ENCODE measurements around the gene ZNF277. TPM values are rescaled to one million over a fixed set of nuclear protein-coding genes. Genes with fewer than 3 reads are reported as not detected.

ZNF277 gene
- total RNA-seq, 1 experiment from 2014 or later: 37.4 TPM

- no peak overlapping the region for H3K4me3 ChIP-seq (ENCODE audit: low read length)
- DNase-seq: no peak
- no peak overlapping the region for H3K27ac ChIP-seq (ENCODE audit: low read length)
- H2AFZ ChIP-seq (ENCODE audit: low read length): no peak overlapping the region
- no peaks in the 10 kb centered on the region for H3K9me2 ChIP-seq (replicated peaks; ENCODE audit: insufficient read depth, low read length)
- no peaks in the 10 kb centered on the region for H3K36me3 ChIP-seq (ENCODE audit: insufficient read depth, low read length)
- peaks cover 45% of the 10 kb centered on the region for H4K20me1 ChIP-seq (ENCODE audit: insufficient read depth, low read depth, low read length)
- H3K9me3 ChIP-seq (ENCODE audit: low read length): no peaks in the 10 kb centered on the region
- H3K4me1 ChIP-seq (ENCODE audit: low read length): no peaks in the 10 kb centered on the region
- no peaks in the 10 kb centered on the region for H3K79me2 ChIP-seq (ENCODE audit: low read length)
- no peak overlapping the region for H3K9ac ChIP-seq (ENCODE audit: low read length)
- H3K4me2 ChIP-seq (ENCODE audit: low read depth, low read length, poor library complexity, severe bottlenecking): no peak overlapping the region
- H3K27me3 ChIP-seq (ENCODE audit: low read length): no peaks in the 10 kb centered on the region
These were observed 48.4 kb downstream of the ZNF277 start for GRCh38 chr7:112254709-112255387.

- Histone ChIP-seq H3K4me3 (ENCODE audit: low read length) (no peak overlapping the region), H4K20me1 (ENCODE audit: insufficient read depth, low read depth, low read length) (peaks cover 45% of the 10 kb centered on the region), H3K27ac (ENCODE audit: low read length) (no peak overlapping the region), H2AFZ (ENCODE audit: low read length) (no peak overlapping the region), H3K36me3 (ENCODE audit: insufficient read depth, low read length) (no peaks in the 10 kb centered on the region), H3K27me3 (ENCODE audit: low read length) (no peaks in the 10 kb centered on the region), H3K9ac (ENCODE audit: low read length) (no peak overlapping the region), H3K4me1 (ENCODE audit: low read length) (no peaks in the 10 kb centered on the region), H3K9me3 (ENCODE audit: low read length) (no peaks in the 10 kb centered on the region), H3K9me2 (replicated peaks; ENCODE audit: insufficient read depth, low read length) (no peaks in the 10 kb centered on the region), H3K4me2 (ENCODE audit: low read depth, low read length, poor library complexity, severe bottlenecking) (no peak overlapping the region), H3K79me2 (ENCODE audit: low read length) (no peaks in the 10 kb centered on the region)
- no peak for DNase-seq
These were observed 48.9 kb downstream of the ZNF277 start for GRCh38 chr7:112255388-112255720.

GRCh38 chr7:112257073-112257472 lies 50.6 kb downstream of the ZNF277 start:
- no peaks in the 10 kb centered on the region for H3K36me3 ChIP-seq (ENCODE audit: insufficient read depth, low read length)
- peaks cover 38% of the 10 kb centered on the region; the same call in 1 of the 2 replicates for H4K20me1 ChIP-seq (ENCODE audit: insufficient read depth, low read depth, low read length)
- DNase-seq: no peak
- no peaks in the 10 kb centered on the region for H3K4me1 ChIP-seq (ENCODE audit: low read length)
- no peak overlapping the region for H3K27ac ChIP-seq (ENCODE audit: low read length)
- no peak overlapping the region for H3K4me2 ChIP-seq (ENCODE audit: low read depth, low read length, poor library complexity, severe bottlenecking)
- no peaks in the 10 kb centered on the region for H3K9me2 ChIP-seq (replicated peaks; ENCODE audit: insufficient read depth, low read length)
- no peaks in the 10 kb centered on the region for H3K79me2 ChIP-seq (ENCODE audit: low read length)
- H3K9ac ChIP-seq (ENCODE audit: low read length): no peak overlapping the region
- H3K4me3 ChIP-seq (ENCODE audit: low read length): no peak overlapping the region
- no peaks in the 10 kb centered on the region for H3K9me3 ChIP-seq (ENCODE audit: low read length)
- no peak overlapping the region for H2AFZ ChIP-seq (ENCODE audit: low read length)
- no peaks in the 10 kb centered on the region for H3K27me3 ChIP-seq (ENCODE audit: low read length)

- no peaks in the 10 kb centered on the region for H3K27me3 ChIP-seq (ENCODE audit: low read length)
- no peak for DNase-seq
- no peaks in the 10 kb centered on the region for H3K9me3 ChIP-seq (ENCODE audit: low read length)
- H4K20me1 ChIP-seq (ENCODE audit: insufficient read depth, low read depth, low read length): peaks cover 42% of the 10 kb centered on the region; the same call in 1 of the 2 replicates
- no peak overlapping the region for H3K9ac ChIP-seq (ENCODE audit: low read length)
- H3K27ac ChIP-seq (ENCODE audit: low read length): no peak overlapping the region
- no peaks in the 10 kb centered on the region for H3K36me3 ChIP-seq (ENCODE audit: insufficient read depth, low read length)
- H3K9me2 ChIP-seq (replicated peaks; ENCODE audit: insufficient read depth, low read length): no peaks in the 10 kb centered on the region
- H2AFZ ChIP-seq (ENCODE audit: low read length): no peak overlapping the region
- no peak overlapping the region for H3K4me2 ChIP-seq (ENCODE audit: low read depth, low read length, poor library complexity, severe bottlenecking)
- no peak overlapping the region for H3K4me3 ChIP-seq (ENCODE audit: low read length)
- no peaks in the 10 kb centered on the region for H3K79me2 ChIP-seq (ENCODE audit: low read length)
- no peaks in the 10 kb centered on the region for H3K4me1 ChIP-seq (ENCODE audit: low read length)
These were observed 54.4 kb downstream of the ZNF277 start for GRCh38 chr7:112260911-112261310.

GRCh38 chr7:112262036-112262435 lies 55.5 kb downstream of the ZNF277 start:
- Histone ChIP-seq H3K36me3 (ENCODE audit: insufficient read depth, low read length) (no peaks in the 10 kb centered on the region), H2AFZ (ENCODE audit: low read length) (no peak overlapping the region), H3K4me2 (ENCODE audit: low read depth, low read length, poor library complexity, severe bottlenecking) (no peak overlapping the region), H3K4me1 (ENCODE audit: low read length) (no peaks in the 10 kb centered on the region), H3K9ac (ENCODE audit: low read length) (no peak overlapping the region), H3K9me3 (ENCODE audit: low read length) (no peaks in the 10 kb centered on the region), H3K79me2 (ENCODE audit: low read length) (no peaks in the 10 kb centered on the region), H3K9me2 (replicated peaks; ENCODE audit: insufficient read depth, low read length) (no peaks in the 10 kb centered on the region), H4K20me1 (ENCODE audit: insufficient read depth, low read depth, low read length) (peaks cover 38% of the 10 kb centered on the region; the same call in 1 of the 2 replicates), H3K27ac (ENCODE audit: low read length) (no peak overlapping the region), H3K27me3 (ENCODE audit: low read length) (no peaks in the 10 kb centered on the region), H3K4me3 (ENCODE audit: low read length) (no peak overlapping the region)
- no peak for DNase-seq

- Histone ChIP-seq H4K20me1 (ENCODE audit: insufficient read depth, low read depth, low read length) (peaks cover 41% of the 10 kb centered on the region; the same call in 1 of the 2 replicates), H2AFZ (ENCODE audit: low read length) (no peak overlapping the region), H3K9ac (ENCODE audit: low read length) (no peak overlapping the region), H3K4me2 (ENCODE audit: low read depth, low read length, poor library complexity, severe bottlenecking) (no peak overlapping the region), H3K27ac (ENCODE audit: low read length) (no peak overlapping the region), H3K4me3 (ENCODE audit: low read length) (no peak overlapping the region), H3K36me3 (ENCODE audit: insufficient read depth, low read length) (no peaks in the 10 kb centered on the region), H3K9me3 (ENCODE audit: low read length) (no peaks in the 10 kb centered on the region), H3K27me3 (ENCODE audit: low read length) (no peaks in the 10 kb centered on the region), H3K4me1 (ENCODE audit: low read length) (no peaks in the 10 kb centered on the region), H3K9me2 (replicated peaks; ENCODE audit: insufficient read depth, low read length) (no peaks in the 10 kb centered on the region), H3K79me2 (ENCODE audit: low read length) (no peaks in the 10 kb centered on the region)
- DNase-seq: no peak
These were observed 56.5 kb downstream of the ZNF277 start for GRCh38 chr7:112262855-112263487.

GRCh38 chr7:112263519-112263918 lies 57.0 kb downstream of the ZNF277 start:
- Histone ChIP-seq H3K9me2 (replicated peaks; ENCODE audit: insufficient read depth, low read length) (no peaks in the 10 kb centered on the region), H3K36me3 (ENCODE audit: insufficient read depth, low read length) (no peaks in the 10 kb centered on the region), H3K27ac (ENCODE audit: low read length) (no peak overlapping the region), H3K4me3 (ENCODE audit: low read length) (no peak overlapping the region), H4K20me1 (ENCODE audit: insufficient read depth, low read depth, low read length) (peaks cover 41% of the 10 kb centered on the region; the same call in 1 of the 2 replicates), H3K79me2 (ENCODE audit: low read length) (no peaks in the 10 kb centered on the region), H3K4me1 (ENCODE audit: low read length) (no peaks in the 10 kb centered on the region), H3K27me3 (ENCODE audit: low read length) (no peaks in the 10 kb centered on the region), H2AFZ (ENCODE audit: low read length) (no peak overlapping the region), H3K9me3 (ENCODE audit: low read length) (no peaks in the 10 kb centered on the region), H3K9ac (ENCODE audit: low read length) (no peak overlapping the region), H3K4me2 (ENCODE audit: low read depth, low read length, poor library complexity, severe bottlenecking) (no peak overlapping the region)
- DNase-seq: no peak

- Histone ChIP-seq H3K9me2 (replicated peaks; ENCODE audit: insufficient read depth, low read length) (no peaks in the 10 kb centered on the region), H3K27ac (ENCODE audit: low read length) (no peak overlapping the region), H3K4me1 (ENCODE audit: low read length) (no peaks in the 10 kb centered on the region), H3K4me2 (ENCODE audit: low read depth, low read length, poor library complexity, severe bottlenecking) (no peak overlapping the region), H3K9me3 (ENCODE audit: low read length) (no peaks in the 10 kb centered on the region), H4K20me1 (ENCODE audit: insufficient read depth, low read depth, low read length) (peaks cover 51% of the 10 kb centered on the region), H3K27me3 (ENCODE audit: low read length) (no peaks in the 10 kb centered on the region), H3K4me3 (ENCODE audit: low read length) (no peak overlapping the region), H3K79me2 (ENCODE audit: low read length) (no peaks in the 10 kb centered on the region), H3K9ac (ENCODE audit: low read length) (no peak overlapping the region), H3K36me3 (ENCODE audit: insufficient read depth, low read length) (no peaks in the 10 kb centered on the region), H2AFZ (ENCODE audit: low read length) (no peak overlapping the region)
- no peak for DNase-seq
These were observed 59.6 kb downstream of the ZNF277 start for GRCh38 chr7:112266141-112266540.

All from Karpas-422 (cell line).